NCI-H1694 treated with DMSO at 0.1 percent for 48 hours (cell line): Measurements from ENCODE around the gene FAM171A2.
"Not testable (repeated sequence)": the region's sequence is repeated elsewhere in the genome, so short reads cannot be mapped to it uniquely, and the experiment has no call there.

Experiments used
- DNase-seq: peaks from one replicate; lab custom pipeline; 2025; lab: John Stamatoyannopoulos, UW

FAM171A2 gene

DNA sequence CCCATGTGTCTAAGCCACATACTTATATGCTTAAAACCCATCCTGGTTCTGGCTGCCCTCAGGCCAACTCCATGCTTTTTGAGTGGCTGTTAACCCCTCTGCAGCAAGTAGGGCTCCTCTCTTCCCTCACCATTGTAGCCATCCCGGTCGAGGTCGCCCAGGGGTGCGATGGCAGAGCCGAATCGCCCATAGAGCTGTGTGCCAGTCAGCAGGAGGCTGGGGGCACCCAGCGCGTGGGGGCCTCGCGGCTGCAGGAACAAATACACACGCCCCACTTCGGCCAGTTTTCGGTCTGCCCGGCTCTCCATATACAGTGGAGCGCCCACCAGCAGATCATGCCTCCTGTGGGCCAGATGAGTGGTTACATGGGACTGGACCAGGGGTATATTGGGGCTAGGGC is 19.7 kb upstream of the FAM171A2 start:
- DNase-seq, result no peak

DNA sequence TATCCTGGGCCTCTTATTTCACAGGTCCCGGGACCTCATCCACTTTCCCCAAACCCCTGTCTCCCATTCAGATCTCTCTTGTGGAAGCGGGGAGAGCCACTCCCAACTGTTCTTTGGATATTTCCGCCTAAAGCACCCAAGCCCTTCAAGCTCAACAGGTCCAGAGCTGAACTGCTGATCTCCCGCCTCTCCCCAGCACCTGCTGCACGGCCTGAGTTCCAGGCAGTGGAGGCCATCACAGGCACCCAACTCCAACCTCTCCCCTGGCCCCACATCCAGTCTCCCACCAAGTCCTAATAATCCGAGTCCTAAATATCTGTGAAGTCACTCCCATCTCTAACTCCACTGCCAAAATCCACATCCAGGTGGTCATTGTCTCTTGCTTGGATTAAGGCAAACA is 19.3 kb upstream of the FAM171A2 start:
- no peak for DNase-seq

DNA sequence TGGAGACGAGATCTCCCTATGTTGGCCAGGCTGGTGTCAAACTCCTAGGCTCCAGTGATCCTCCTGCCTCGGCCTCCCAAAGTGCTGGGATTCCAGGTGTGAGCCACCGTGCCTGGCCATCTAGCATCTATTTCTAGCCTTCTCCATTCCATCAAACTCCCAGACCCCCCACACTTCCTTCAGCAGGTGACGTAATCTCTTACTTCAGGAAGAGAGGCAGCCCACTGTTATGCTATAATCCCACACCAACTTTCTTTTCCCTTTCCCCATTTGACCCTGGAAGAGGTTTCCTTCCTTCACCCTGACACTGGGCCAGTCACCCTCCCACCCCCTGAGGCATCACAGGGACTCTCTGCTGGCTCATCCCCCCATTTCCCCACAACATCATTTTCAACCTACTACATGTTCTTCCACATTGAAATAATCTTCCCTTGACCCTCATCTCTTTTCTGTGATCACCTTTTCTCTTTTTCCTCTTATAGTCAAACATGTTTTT is 18.2 kb upstream of the FAM171A2 start:
- no peak for DNase-seq

DNA sequence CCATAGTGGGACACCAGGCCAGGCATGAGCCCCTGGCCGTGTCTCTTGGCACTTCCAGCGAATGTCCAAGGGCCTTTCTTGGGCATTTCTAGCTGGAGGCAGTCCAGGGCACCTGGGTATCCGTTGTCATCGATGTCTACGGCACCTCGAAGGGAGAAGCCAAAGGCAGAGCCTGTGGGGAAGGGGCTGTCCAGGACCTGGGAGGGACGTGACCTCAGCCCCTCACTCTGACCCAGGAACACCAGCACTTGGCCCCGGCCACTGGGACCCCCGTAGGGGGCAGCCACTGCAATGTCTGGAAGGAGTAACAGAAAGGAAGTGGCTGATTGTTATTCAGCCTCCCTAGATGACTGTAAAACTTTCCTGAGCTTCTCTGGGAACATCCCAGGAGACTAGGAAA is 17.1 kb upstream of the FAM171A2 start:
- DNase-seq, result no peak

DNA sequence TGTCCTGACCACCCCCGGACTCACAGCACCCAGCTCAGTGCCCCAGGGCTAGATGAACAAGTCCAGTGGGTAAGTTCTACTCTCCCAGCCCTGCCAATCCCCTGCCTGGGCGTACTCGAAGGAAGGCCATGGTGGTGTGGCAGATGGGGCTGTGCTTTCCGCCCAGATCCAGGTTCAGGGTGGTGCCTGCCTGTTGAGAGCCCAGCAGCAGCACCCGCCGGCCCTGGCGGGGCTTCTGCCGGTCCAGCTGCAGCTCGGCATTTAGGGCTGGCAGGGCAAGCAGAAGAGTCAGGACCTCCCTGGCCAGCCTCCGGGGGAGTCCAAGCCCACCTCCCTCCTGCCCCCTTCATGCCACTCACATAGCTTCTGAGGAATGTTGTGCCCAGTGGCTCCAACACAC is 16.2 kb upstream of the FAM171A2 start:
- DNase-seq, result no peak

DNA sequence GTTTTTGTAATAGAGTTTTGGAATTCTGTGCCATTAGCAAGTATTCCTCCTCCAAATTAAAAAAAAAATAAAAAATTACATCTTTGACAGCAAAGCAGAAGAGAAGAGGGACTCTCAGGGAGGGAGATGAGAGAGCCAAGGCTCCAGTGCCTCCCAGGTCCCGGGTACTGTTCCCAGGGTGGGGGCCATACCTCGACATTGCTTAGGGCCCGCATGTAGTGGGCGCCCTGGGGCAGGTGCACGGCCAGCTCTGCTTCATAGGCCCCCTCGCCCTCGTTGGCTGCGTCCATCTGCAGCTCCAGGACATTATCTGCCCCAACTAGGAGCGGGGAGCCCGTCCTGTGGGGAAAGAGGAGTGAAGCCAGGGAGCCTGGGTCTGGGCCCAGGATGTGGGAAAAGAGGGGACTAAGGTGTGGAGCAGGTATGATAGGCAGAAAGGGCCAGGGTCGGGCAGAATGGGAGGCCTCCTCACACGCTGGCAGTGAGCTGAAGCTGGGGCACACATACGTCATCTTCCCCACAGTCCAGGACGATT is 14.6 kb upstream of the FAM171A2 start:
- no peak for DNase-seq

DNA sequence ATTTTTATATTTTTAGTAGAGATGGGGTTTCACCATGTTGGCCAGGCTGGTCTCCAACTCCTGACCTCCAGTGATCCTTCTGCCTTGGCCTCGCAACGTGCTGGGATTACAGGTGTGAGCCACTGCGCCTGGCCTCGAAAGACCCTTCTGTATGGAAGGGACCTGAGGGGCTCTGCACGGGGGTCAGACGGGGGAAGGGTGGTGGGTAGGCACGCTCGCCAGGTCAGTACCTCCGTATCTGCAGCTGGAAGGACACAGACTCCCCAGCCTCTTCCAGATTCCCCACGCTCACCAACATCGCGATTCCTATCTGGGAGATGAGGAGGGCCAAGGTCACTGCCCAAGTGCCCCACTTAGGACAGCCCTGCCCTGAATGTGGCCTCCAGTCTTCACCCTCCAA is 13.1 kb upstream of the FAM171A2 start:
- no peak for DNase-seq

DNA sequence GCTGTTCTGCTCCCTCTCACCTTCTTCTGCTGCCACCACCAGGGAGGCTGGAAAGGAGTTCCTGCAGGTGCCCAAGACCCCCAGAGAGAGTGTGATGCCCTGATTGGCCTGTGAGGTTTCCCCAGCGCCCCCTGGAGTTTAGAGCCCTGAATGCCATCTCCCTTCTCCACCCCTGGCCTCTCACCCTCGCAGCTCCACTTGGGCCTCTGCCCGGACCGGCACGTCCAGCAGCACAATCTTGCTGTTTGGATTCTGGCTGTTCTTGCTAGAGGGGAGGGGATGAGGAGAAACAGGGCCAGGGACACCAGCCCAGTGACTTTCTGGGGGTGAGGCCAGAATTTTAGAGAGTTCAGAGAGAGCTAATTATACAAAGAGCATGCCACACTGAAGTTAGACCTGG is 12.5 kb upstream of the FAM171A2 start:
- no peak for DNase-seq

DNA sequence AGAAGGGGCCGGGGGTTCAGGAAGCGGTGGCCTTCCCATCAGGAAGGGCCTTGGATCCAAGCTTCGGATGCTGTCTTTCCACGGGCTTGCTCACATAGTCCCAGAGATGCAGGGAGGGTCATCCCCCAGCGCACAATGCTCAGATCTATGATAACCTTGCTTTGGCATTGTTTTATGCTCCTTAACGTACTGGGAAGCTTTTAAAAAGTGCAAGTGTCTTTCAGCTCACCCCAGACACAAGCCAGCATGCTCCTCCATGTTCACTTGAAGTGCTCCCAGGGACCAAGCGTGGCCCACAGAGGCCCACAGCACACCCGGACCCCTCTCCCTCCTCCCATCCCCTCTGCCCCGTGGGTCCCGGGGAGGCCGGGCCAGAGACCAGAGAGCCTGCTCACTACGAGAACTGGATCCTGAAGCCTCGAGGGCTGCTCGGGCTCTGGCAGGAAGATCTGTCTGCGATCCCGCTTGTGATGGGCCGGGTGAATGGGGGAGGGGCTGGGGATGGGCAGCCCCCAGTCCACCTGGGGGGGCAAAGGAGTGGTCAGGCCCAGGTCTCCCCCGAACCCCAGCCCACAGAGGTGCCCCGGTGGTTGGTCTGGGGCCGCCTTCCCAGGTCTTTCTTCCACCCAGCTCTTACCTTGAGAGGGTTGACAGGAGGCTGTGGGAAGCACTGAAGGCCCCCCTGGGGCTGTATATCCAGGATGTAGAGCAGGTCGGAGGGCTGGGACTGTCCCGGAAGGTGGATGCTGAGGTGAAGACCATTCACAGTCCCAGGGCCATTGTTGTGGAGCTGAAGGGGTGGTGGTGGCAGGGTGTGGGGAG is 11.8 kb upstream of the FAM171A2 start:
- no peak for DNase-seq

DNA sequence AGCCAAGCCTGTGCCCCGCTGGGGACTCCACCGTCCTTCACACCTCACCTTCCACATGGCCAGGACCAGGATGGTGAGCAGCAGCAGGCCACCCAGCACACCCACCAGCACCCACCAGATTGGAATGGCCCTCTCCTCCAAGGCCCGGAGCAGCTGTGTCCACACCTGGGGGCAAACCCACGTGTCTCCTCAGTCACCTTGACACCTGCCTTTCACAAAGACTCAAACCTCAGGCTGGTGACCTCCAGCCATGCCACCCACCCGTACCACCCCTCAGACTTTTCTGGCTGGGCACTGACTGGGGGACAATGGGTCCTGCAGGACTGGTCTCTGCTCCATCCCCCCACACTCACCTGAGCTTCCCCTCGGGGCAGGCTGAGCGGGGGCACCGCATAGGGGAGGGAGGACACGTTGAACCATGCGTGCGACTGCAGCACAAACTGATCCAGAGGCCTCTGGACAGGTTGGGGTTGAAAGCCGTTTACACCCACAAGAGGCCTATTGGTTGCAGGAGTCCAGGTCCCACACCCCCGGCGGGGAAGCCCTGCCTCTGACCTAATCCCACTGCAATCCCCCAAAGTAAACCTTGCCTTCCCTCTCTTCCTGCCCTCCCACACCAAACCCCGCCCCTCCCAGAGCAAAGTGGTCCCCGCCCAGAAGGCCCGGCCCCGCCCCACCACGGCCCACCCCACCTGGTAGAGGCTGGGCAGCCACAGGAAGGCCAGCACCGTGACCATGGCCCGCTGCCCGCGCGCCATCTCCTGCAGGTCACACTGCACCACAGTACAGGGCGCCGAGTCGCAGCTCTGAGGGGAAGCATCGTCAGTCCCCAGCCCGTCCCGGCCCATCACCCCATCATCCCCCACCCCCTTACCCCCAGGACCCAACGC is 10.9 kb upstream of the FAM171A2 start:
- no peak for DNase-seq

DNA sequence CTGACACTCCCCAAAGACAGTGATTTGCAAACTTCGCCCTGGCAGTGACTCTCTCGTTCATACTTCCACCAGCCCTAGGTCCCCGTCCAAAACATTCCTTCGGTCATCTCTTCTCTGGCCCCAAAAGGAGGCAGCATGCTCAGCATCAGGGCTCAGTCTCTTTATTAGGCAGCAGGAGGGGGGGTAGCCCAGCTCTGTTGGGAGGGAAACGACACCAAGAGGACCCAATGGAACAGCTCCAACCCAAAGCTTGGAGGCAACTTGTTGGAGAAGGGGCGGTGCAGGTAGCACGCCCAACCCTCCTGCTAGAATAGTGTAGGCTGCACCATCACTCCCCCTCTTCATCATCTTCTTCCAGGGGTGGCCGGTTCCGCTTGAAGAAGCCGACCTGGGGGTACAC is 8.4 kb upstream of the FAM171A2 start:
- no peak for DNase-seq

DNA sequence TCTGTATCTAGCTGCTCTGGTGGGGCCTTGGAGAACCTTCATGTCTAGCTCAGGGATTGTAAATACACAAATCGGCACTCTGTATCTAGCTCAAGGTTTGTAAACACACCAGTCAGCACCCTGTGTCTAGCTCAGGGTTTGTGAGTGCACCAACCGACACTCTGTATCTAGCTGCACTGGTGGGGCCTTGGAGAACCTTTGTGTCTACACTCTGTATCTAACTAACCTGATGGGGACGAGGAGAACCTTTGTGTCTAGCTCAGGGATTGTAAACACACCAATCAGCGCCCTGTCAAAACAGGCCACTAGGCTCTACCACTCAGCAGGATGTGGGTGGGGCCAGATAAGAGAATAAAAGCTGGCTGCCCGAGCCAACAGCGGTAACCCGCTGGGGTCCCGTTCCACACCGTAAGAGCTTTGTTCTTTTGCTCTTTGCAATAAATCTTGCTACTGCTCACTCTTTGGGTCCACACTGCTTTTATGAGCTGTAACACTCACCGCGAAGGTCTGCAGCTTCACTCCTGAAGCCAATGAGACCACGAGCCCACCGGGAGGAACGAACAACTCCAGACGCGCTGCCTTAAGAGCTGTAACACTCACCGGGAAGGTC is 5.9 kb upstream of the FAM171A2 start:
- not testable (repeated sequence) for DNase-seq

DNA sequence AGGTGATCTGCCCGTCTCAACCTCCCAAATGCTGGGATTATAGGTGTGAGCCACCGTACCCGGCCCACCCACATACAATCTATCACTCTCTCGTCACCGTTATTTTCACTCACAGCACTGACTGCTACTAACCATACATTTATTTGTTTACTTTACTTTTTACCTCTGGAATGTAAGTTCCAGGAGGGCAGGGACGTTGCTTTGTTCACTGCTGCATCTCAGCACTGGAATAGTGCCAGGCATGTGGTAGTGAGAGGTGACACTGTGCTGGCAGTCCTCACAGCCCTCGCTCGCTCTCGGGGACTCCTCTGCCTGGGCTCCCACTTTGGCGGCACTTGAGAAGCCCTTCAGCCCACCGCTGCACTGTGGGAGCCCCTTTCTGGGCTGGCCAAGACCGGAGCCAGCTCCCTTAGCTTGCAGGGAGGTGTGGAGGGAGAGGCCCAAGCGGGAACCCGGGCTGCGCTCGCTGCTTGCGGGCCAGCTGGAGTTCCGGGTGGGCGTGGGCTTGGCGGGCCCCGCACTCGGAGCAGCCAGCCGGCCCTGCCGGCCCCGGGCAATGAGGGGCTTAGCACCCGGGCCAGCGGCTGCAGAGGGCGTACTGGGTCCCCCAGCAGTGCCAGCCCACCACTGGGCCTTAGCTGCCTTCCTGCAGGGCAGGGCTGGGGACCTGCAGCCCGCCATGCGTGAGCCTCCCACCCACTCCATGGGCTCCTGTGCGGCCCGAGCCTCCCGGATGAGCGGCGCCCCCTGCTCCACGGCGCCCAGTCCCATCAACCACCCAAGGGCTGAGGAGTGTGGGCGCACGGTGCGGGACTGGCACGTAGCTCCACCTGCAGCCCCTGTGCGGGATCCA is 5.0 kb upstream of the FAM171A2 start:
- DNase-seq, result not testable (repeated sequence)

DNA sequence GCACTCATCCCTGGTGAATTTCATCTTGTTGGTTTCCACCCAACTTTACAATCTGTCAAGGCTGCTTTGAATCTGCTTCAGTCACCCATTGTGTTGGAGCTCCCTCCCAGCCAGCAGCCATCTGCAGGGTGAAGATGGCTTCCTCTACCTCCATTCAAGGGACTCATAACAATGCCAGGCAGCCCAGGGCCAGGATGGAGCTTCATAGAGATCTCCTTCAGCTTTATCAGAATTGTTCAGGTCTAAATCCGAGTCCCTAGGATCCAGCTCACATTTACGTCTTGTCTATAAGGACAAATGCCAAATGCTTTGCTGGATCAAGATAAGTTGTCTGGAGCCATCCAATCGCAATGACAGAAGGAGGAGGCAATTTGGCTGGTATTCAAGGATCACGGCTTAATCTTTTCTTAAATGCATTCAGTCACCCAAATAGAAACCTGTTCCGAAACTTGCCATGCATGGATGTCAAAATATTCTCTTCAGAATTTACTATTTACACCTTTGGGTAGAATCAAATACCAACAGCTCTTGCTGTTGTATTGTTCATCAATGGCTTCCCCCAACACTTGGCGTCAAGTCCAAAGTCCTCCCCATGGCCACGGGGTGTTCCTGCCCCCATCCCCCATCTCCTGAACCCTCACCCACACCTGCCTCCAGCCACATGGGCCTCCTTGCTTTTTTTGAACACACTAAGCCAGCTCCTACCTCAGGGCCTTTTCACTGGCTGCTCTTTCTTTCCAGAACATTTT is 3.8 kb upstream of the FAM171A2 start:
- no peak for DNase-seq

DNA sequence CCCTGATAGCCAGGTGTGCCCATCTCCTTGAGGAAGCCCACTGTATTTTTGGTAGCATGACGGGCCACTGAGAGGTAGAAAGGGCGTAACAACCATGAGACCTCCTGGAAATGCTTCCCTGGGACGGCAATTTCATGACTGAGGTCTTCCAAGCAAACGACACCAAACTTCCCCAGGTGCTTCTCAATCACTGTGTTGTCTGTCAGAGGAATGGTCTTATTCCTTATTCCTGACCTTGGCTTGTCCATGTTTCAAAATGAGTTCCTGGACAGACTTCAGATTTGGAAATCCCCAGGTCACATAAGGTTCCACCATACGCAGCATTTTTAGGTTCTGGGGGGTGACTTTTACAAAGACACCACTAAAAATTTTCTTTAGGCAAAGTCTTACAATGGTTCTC is 1.4 kb upstream of the FAM171A2 start:
- not testable (repeated sequence) for DNase-seq

DNA sequence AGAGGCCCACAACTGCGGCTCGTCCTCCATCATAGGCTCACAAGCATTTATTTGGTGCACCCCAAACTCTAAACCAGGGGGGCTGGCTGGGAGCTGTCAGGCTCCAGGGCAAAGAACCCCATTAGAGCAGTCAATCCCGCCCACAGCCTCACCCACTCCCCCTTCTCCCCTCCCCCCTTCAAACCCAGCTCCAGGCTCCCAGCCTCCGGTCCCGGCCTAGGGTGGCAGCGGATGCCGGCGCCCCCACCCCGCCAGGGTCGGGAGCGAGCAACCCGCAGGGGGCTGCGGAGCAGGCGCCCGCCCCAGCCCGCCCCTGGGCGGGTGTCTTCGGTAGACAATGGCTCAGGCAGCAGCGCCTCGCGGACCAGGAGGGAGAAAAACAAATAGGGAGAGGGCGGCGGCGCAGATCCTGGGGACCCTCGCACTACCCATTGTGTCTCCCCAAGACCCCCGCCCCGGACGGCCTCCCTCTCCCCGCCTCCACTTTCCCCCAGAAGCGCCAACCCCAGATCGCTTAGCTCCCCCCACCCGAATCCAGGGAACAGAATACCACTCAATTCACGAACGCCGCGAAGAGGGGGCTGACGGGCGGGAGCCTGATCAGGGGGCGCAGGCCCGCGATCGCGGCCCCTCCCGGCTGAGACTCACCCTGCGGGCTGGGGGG is 572 bp downstream of the FAM171A2 start:
- DNase-seq, result no peak

DNA sequence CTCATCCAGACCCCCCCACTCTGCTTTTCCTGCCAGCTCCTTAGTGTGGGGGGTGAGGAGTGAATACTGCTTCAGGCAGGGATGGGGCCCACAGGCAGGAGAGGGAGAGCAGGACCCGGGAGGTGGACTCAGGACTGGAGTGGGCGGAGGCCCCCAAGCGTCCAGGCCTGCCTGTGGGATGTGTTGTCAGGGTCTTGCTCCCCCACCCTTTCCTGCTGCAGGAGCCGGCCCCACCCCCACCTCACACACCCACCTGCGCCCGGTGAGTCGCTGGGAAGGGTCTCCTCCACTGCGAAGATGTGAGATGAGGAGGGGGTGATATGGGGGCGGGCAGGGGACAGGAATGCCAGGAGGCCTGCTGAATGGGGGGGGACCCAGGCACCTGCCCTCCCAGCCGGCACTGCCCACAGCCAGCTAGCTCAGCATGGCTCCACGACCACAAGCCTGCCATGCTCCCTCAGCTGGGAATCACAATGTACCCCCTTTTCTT is 1.1 kb downstream of the FAM171A2 start:
- DNase-seq, result no peak

DNA sequence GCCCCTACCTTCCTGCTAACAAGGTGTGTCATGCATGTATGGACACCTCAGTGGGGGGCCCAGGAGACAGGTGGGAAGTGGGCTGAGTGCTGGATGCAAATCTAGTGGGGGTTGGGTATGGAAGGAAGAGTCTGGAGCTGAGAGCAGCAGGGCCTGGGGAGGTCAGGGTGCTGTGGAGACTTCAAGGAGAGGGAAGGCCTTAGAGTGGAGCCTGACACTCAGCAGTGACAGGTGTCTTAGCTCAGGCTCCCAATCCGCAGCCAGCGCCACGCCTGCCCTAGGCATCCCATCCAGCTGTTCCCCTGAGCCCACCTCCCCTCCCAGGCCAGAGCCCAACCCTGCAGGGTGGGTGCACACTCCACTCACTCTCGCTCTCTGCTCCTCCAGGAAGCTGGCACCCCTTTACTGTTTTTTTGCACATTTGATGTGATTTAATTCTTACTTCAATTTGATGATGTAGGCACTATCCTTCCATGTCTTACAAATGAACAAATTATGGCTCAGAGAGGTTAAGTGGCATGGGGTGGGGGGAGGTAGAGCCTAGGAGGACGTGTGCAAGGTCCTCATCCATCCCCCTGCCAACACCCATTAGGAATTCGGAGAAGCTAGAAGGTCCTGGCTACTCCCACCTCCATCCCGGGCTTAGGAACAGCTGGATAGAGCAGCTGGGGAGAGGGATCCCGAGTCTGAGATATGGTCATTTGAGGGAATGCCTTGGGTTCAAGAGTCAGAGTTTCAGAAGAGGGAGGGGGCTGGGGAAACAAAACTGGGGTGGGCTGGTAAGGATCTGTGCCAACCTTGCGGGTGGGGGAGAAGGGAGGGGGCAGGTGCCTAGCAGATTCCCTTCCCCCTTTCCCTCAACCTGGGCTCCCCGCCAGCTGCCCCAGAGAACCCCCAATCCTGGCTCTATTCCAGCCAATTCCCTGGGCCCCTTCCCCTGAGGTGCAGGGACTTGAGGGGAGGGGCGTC is 2.1 kb downstream of the FAM171A2 start:
- DNase-seq, result no peak

DNA sequence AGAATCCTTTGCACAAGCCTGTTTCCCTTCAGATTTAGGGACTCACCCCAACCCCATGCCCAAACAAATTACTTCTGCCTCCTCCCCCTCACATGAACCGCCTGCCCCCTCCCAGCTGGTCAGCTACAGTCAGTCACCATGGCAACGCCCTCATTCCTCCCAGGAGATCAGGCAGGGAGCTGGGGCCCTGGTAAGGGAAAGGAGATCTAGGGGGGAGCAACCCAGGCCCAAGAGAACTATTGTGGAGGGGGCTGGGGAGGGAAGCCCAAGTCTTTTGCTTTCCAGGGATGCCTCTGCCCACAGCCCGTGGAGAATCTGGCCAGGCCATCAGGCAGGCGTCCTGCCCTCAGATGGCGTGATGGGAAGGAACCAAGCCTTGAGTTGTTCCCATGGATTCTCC is 2.8 kb downstream of the FAM171A2 start:
- DNase-seq, result no peak
